H9 (cell line): Measurements from ENCODE around the gene ZSWIM1. TPM values are rescaled to one million over a fixed set of nuclear protein-coding genes. Genes with fewer than 3 reads are reported as not detected.
"Not testable (repeated sequence)": the region's sequence is repeated elsewhere in the genome, so short reads cannot be mapped to it uniquely, and the experiment has no call there.

ENCODE experiments used
- DNase-seq: peaks from one replicate; pipeline ENCODE4 v3.0.0-alpha.2; 2017
- H2AFZ ChIP-seq: one replicate; pipeline ENCODE4 v1.6.1; 2013; ENCODE audit warnings: mild to moderate bottlenecking, low read length, control low read depth, moderate library complexity
- H2AK5ac ChIP-seq: 2 replicates; pipeline ENCODE4 v1.6.1; 2013; ENCODE audit warnings: low read length, control low read depth, mixed read lengths; ENCODE audit not compliant: insufficient read length
- H2BK120ac ChIP-seq: one replicate; pipeline ENCODE4 v1.6.1; 2013; ENCODE audit warnings: low read depth, mild to moderate bottlenecking, low read length, control low read depth, inconsistent platforms; ENCODE audit not compliant: poor library complexity, severe bottlenecking
- H2BK12ac ChIP-seq: 2 replicates; pipeline ENCODE4 v1.6.1; 2013; ENCODE audit warnings: low read length, control low read depth, mixed read lengths, low read depth; ENCODE audit not compliant: insufficient read length
- H2BK15ac ChIP-seq: 2 replicates; pipeline ENCODE4 v1.6.1; 2013; ENCODE audit warnings: low read depth, low read length, control low read depth
- H2BK20ac ChIP-seq: one replicate; pipeline ENCODE4 v1.6.1; 2013; ENCODE audit warnings: low read depth, mild to moderate bottlenecking, low read length, control low read depth, inconsistent platforms; ENCODE audit not compliant: poor library complexity, severe bottlenecking
- H2BK5ac ChIP-seq: 2 replicates; pipeline ENCODE4 v1.6.1; 2013; ENCODE audit warnings: low read length, control low read depth, mixed read lengths; ENCODE audit not compliant: insufficient read length
- H3K14ac ChIP-seq: 2 replicates; pipeline ENCODE4 v1.6.1; 2013; ENCODE audit warnings: low read length, control low read depth; ENCODE audit not compliant: insufficient read depth
- H3K18ac ChIP-seq: 2 replicates; pipeline ENCODE4 v1.6.1; 2013; ENCODE audit warnings: low read depth, mild to moderate bottlenecking, mixed read lengths, low read length, control low read depth; ENCODE audit not compliant: insufficient read length
- H3K23ac ChIP-seq: 2 replicates; pipeline ENCODE4 v1.6.1; 2013; ENCODE audit warnings: low read length, control low read depth, mixed read lengths, low read depth; ENCODE audit not compliant: insufficient read length
- H3K23me2 ChIP-seq: 2 replicates; pipeline ENCODE4 v1.6.1; 2013; ENCODE audit warnings: low read depth, mild to moderate bottlenecking, mixed read lengths, low read length, control low read depth; ENCODE audit not compliant: insufficient read length, poor library complexity, severe bottlenecking
- H3K27ac ChIP-seq: 2 replicates; pipeline ENCODE4 v1.5.1; 2013; ENCODE audit warnings: low read length, control low read depth, mixed read lengths, low read depth; ENCODE audit not compliant: insufficient read length
- H3K27me3 ChIP-seq: 2 replicates; pipeline ENCODE4 v1.6.1; 2013; ENCODE audit warnings: low read length, control low read depth, inconsistent platforms; ENCODE audit not compliant: insufficient read depth
- H3K4ac ChIP-seq: 2 replicates; pipeline ENCODE4 v1.6.1; 2013; ENCODE audit warnings: low read depth, mild to moderate bottlenecking, control low read depth, inconsistent platforms, low read length, moderate library complexity
- H3K4me1 ChIP-seq: 2 replicates; pipeline ENCODE4 v1.6.1; 2013; ENCODE audit warnings: low read length, control low read depth, inconsistent platforms; ENCODE audit not compliant: insufficient read depth
- H3K4me2 ChIP-seq: 2 replicates; pipeline ENCODE4 v1.6.1; 2013; ENCODE audit warnings: low read length, control low read depth, mixed read lengths; ENCODE audit not compliant: insufficient read length, insufficient read depth
- H3K56ac ChIP-seq: 2 replicates; pipeline ENCODE4 v1.6.1; 2013; ENCODE audit warnings: low read depth, mild to moderate bottlenecking, mixed read lengths, low read length, control low read depth; ENCODE audit not compliant: insufficient read length
- H3K79me1 ChIP-seq: 2 replicates; pipeline ENCODE4 v1.6.1; 2013; ENCODE audit warnings: low read depth, mild to moderate bottlenecking, moderate library complexity, low read length, control low read depth, inconsistent platforms; ENCODE audit not compliant: insufficient read depth, poor library complexity, severe bottlenecking
- H3K79me2 ChIP-seq: 2 replicates; pipeline ENCODE4 v1.6.1; 2013; ENCODE audit warnings: low read length, control low read depth, inconsistent platforms; ENCODE audit not compliant: insufficient read depth
- H3K9ac ChIP-seq: 2 replicates; pipeline ENCODE4 v1.6.1; 2013; ENCODE audit warnings: low read length, control low read depth, mixed read lengths; ENCODE audit not compliant: insufficient read length; ENCODE audit errors: extremely low read depth
- H3K9me3 ChIP-seq: one replicate; pipeline ENCODE4 v1.6.1; 2013; ENCODE audit warnings: low read depth, low read length, inconsistent platforms; ENCODE audit not compliant: control insufficient read depth
- H3T11ph ChIP-seq: one replicate; pipeline ENCODE4 v1.6.1; 2013; ENCODE audit warnings: mild to moderate bottlenecking, low read length, control low read depth, inconsistent platforms
- H4K20me1 ChIP-seq: one replicate; pipeline ENCODE4 v1.6.1; 2013; ENCODE audit not compliant: control insufficient read depth, insufficient read length, insufficient read depth
- H4K5ac ChIP-seq: 2 replicates; pipeline ENCODE4 v1.6.1; 2013; ENCODE audit warnings: low read depth, mild to moderate bottlenecking, mixed read lengths, low read length, control low read depth; ENCODE audit not compliant: insufficient read length
- H4K8ac ChIP-seq: replicated peaks from 2 replicates; pipeline ENCODE4 v1.6.1; 2013; ENCODE audit warnings: low read length, control low read depth, mixed read lengths, low read depth; ENCODE audit not compliant: insufficient read length
- H4K91ac ChIP-seq: 2 replicates; pipeline ENCODE4 v1.6.1; 2013; ENCODE audit warnings: low read depth, mild to moderate bottlenecking, moderate library complexity, mixed read lengths, low read length, control low read depth; ENCODE audit not compliant: insufficient read length
- H3K27ac Mint-ChIP-seq, 3 experiments: 2 replicates in 2 of 3; 3 replicates in 1 of 3; pipeline ENCODE4 v1.8.0; 2020 to 2021; ENCODE audit warnings: mixed read lengths in 3 of 3, mild to moderate bottlenecking in 1 of 3, moderate library complexity in 1 of 3
- H3K27me3 Mint-ChIP-seq: 2 replicates; pipeline ENCODE4 v1.8.0; 2021; ENCODE audit warnings: low read depth, mild to moderate bottlenecking, moderate library complexity, mixed read lengths
- H3K36me3 Mint-ChIP-seq, 3 experiments: 2 replicates in 2 of 3; 3 replicates in 1 of 3; pipeline ENCODE4 v1.8.0; 2020 to 2021; ENCODE audit warnings: low read depth in 3 of 3, mixed read lengths in 3 of 3; ENCODE audit not compliant: insufficient read depth in 1 of 3
- H3K4me1 Mint-ChIP-seq, 2 experiments: 2 replicates each; pipeline ENCODE4 v1.8.0; 2020; ENCODE audit warnings: mixed read lengths in 2 of 2
- H3K4me3 Mint-ChIP-seq, 2 experiments: 2 replicates in 1 of 2; 3 replicates in 1 of 2; pipeline ENCODE4 v1.8.0; 2020 to 2021; ENCODE audit warnings: mild to moderate bottlenecking in 2 of 2, mixed read lengths in 2 of 2, moderate library complexity in 1 of 2
- H3K9me3 Mint-ChIP-seq, 2 experiments: 2 replicates in 1 of 2; 3 replicates in 1 of 2; pipeline ENCODE4 v1.8.0; 2020; ENCODE audit warnings: mild to moderate bottlenecking in 2 of 2, mixed read lengths in 2 of 2, moderate library complexity in 1 of 2
- WGBS: extraction: QIAGEN DNeasy Blood & Tissue Kit; methylation state at CpG from one replicate; pipeline ENCODE4 v1.1.7; 2013; ENCODE audit warnings: missing lambda C conversion rate, low lambda C conversion rate, mixed read lengths; ENCODE audit not compliant: insufficient read length; ENCODE audit errors: extremely low coverage; 5-methylcytosine and 5-hydroxymethylcytosine counted together
- total RNA-seq: library from RNA; stranded (reverse); gene quantifications from 2 replicates; pipeline ENCODE4 v1.2.1, GENCODE V29; 2021
- TF ChIP-seq, protein P1 (sequence below): fragments of 200-600 bp; sonication (generic); conservative IDR thresholded peaks from 3 replicates; pipeline ENCODE4 v1.8.0; 2021; ENCODE audit warnings: antibody characterized with exemption, mild to moderate bottlenecking

ZSWIM1 gene
- total RNA-seq, 1 experiment from 2014 or later, result 13.0 TPM

DNA sequence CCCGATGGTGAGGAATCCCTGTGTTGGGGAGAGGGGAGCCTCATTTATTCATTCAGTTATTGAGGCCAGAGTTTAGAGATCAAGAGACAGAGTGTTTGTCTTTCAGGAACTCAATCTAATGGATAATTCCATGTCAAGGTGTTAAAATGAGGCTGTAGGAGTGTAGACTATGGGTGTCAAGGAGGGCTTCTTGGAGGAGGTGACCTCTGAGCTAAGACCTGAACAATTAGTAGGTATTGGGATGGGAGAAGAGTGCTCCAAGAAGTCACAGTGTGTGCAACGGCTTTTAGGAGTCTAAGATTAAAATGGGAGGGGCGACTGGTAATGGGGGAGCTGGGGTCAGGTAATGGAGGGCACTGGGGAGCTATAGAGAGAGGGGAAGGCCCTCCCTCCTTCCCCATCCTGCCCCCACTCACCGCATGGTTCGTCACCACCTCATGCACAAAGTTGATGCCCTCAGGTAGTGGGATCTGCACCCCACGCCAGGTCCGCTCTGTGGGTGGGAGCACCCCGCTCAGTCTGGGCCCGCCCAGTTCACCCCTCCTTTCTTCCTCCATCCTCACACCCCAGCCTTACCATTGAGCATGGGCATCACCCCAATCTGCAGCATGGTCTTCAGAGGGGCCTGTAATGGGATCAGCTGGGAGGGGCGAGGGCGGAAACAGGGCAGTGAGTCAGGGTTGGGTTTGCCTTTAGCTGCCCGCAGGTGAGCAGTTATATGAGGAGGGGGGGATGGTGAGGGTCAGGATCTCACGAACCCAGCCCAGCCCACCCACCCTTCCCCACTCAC, 18.2 kb downstream of the ZSWIM1 start:
- DNase-seq, result no peak
- H3K4me3 Mint-ChIP-seq, result no peak overlapping the region

DNA sequence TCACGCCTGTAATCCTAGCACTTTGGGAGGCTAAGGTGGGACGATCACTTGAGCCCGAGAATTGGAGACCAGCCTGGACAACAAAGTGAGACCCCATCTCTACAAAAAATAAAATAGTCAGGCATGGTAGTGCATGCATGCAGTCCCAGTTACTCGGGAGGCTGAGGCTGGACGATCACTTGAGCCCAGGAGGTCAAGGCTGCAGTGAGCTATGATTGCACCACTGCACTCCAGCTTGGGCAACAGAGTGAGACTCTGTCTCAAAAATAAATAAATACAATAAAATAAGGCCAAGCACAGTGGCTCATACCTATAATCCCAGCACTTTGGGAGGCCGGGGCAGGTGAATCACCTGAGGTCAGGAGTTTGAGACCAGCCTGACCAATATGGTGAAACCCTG, 20.3 kb downstream of the ZSWIM1 start:
- not testable (repeated sequence) for H2BK20ac ChIP-seq, H2AK5ac ChIP-seq, H3K14ac ChIP-seq, H2BK15ac ChIP-seq, H2BK5ac ChIP-seq, H4K91ac ChIP-seq, DNase-seq, H3K27me3 ChIP-seq, H3K4ac ChIP-seq, H3K4me1 Mint-ChIP-seq, H3K9me3 Mint-ChIP-seq, H3K4me3 Mint-ChIP-seq, H3K23ac ChIP-seq, H3K4me2 ChIP-seq, H2BK12ac ChIP-seq, H2BK120ac ChIP-seq, H3K9ac ChIP-seq, H3K27me3 Mint-ChIP-seq, H2AFZ ChIP-seq, H3K79me1 ChIP-seq, H3K4me1 ChIP-seq, H3K9me3 ChIP-seq, H3K79me2 ChIP-seq, H3K23me2 ChIP-seq, H3T11ph ChIP-seq, H4K5ac ChIP-seq, H3K18ac ChIP-seq, H4K8ac ChIP-seq, H3K27ac ChIP-seq, H4K20me1 ChIP-seq, H3K56ac ChIP-seq, H3K27ac Mint-ChIP-seq
- peaks cover 43 to 65% (median 65%) of the 10 kb centered on the region in 3 experiments for H3K36me3 Mint-ChIP-seq
- WGBS, result no CpG with 5 or more reads among the region's 6 CpGs

More for the DNA sequence above, 18.2 kb downstream of the ZSWIM1 start:
- Histone ChIP-seq H3K18ac (no peak overlapping the region), H2BK120ac (no peak overlapping the region), H3K56ac (no peak overlapping the region), H3K9me3 (no peaks in the 10 kb centered on the region), H3K4me1 (no peaks in the 10 kb centered on the region), H4K91ac (no peak overlapping the region), H3T11ph (no peak overlapping the region), H4K5ac (no peak overlapping the region), H2AFZ (no peak overlapping the region), H4K20me1 (no peaks in the 10 kb centered on the region), H3K14ac (no peak overlapping the region), H3K4ac (no peak overlapping the region), H3K23ac (no peak overlapping the region), H2BK5ac (no peak overlapping the region), H3K27me3 (no peaks in the 10 kb centered on the region), H2BK15ac (no peak overlapping the region), H3K9ac (no peak overlapping the region), H3K79me1 (no peaks in the 10 kb centered on the region), H2AK5ac (no peak overlapping the region), H4K8ac (no peak overlapping the region), H3K79me2 (no peaks in the 10 kb centered on the region), H3K23me2 (no peaks in the 10 kb centered on the region), H2BK20ac (no peak overlapping the region), H2BK12ac (no peak overlapping the region), H3K27ac (no peak overlapping the region), H3K4me2 (no peak overlapping the region)
- Mint-ChIP-seq H3K27ac (no peak overlapping the region), H3K27me3 (no peaks in the 10 kb centered on the region; the same call in 1 of the 2 replicates), H3K36me3 (peaks cover 28 to 54% (median 54%) of the 10 kb centered on the region in 3 experiments), H3K9me3 (no peaks in the 10 kb centered on the region), H3K4me1 (no peaks in the 10 kb centered on the region)
- TF ChIP-seq, protein P1, sequence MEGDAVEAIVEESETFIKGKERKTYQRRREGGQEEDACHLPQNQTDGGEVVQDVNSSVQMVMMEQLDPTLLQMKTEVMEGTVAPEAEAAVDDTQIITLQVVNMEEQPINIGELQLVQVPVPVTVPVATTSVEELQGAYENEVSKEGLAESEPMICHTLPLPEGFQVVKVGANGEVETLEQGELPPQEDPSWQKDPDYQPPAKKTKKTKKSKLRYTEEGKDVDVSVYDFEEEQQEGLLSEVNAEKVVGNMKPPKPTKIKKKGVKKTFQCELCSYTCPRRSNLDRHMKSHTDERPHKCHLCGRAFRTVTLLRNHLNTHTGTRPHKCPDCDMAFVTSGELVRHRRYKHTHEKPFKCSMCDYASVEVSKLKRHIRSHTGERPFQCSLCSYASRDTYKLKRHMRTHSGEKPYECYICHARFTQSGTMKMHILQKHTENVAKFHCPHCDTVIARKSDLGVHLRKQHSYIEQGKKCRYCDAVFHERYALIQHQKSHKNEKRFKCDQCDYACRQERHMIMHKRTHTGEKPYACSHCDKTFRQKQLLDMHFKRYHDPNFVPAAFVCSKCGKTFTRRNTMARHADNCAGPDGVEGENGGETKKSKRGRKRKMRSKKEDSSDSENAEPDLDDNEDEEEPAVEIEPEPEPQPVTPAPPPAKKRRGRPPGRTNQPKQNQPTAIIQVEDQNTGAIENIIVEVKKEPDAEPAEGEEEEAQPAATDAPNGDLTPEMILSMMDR, result no peak
- no CpG with 5 or more reads among the region's 13 CpGs for whole genome bisulfite sequencing
